ENCODE data around the gene ATXN7L2.

Gene ATXN7L2

DNA sequence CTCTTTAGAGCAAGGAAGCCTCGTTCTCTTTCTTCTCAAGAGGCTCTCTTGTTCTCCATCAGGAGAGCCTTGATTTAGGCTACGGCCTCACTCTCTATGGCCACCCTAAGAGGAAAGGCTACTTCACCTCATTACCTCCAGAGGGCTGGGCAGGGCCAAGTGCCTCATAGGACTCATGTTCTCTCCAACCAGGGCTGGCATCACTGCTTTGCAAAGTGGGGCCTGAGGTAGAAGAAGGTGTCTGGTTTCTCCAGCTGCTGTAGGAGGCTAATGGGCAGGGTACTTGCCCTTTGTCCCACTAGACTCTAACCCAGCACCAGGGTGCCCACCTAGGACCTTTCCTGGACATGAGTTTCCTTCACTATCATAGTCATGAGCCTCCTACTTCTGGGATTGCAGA lies 2.1 kb upstream of the ATXN7L2 start:
- H3K9me3 ChIP-seq (replicated peaks in 1 of 11): no peaks in the 10 kb centered on the region
- no peak overlapping the region for H3K4me3 ChIP-seq
- no peak overlapping the region for H3K4me2 ChIP-seq
- H3K4me1 ChIP-seq: peaks cover 22 to 38% (median 30%) of the 10 kb centered on the region in 10 experiments
- no peak for TF ChIP-seq Cebpa-rat (IDR thresholded peaks at IDR 0.05)
- no peak overlapping the region for H3K27ac ChIP-seq
- no peaks in the 10 kb centered on the region for H3K27me3 ChIP-seq
- H4K20me1 ChIP-seq: peaks cover 0 to 21% (median 0%) of the 10 kb centered on the region in 11 experiments; a peak in 3 of 22 replicates
- H3K9ac ChIP-seq: no peak overlapping the region
- H3K36me3 ChIP-seq: peaks cover 0 to 12% (median 10%) of the 10 kb centered on the region in 11 experiments; a peak in 15 of 22 replicates

DNA sequence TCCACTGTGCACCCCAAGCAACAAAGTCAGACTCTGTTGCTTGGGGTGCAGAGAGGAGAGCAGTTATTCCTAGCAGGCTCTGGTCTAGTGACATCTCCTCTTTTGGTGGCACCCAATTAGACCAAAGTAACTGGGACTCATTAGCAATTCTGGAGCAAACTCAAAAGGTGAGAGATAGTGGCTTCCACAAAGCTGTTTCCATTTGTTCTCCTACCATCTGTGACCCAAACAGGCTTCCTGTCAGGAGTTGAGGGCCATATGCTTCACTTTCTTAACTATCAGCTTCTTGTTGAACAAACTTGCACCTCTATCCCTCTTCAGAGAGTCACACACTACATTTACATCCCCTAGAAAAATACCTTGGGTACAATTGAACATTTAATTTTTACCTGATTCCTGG lies 1.5 kb upstream of the ATXN7L2 start:
- no peak for TF ChIP-seq Cebpa-rat (IDR thresholded peaks at IDR 0.05)
- peaks cover 0 to 18% (median 16%) of the 10 kb centered on the region in 11 experiments; a peak in 18 of 22 replicates for H3K36me3 ChIP-seq
- no peak overlapping the region for H3K9ac ChIP-seq
- H3K4me3 ChIP-seq: no peak overlapping the region
- peaks cover 0 to 21% (median 0%) of the 10 kb centered on the region in 11 experiments; a peak in 3 of 22 replicates for H4K20me1 ChIP-seq
- H3K4me1 ChIP-seq: peaks cover 22 to 38% (median 30%) of the 10 kb centered on the region in 10 experiments
- H3K27ac ChIP-seq: no peak overlapping the region
- H3K4me2 ChIP-seq: no peak overlapping the region
- no peaks in the 10 kb centered on the region for H3K27me3 ChIP-seq
- H3K9me3 ChIP-seq (replicated peaks in 1 of 11): no peaks in the 10 kb centered on the region

DNA sequence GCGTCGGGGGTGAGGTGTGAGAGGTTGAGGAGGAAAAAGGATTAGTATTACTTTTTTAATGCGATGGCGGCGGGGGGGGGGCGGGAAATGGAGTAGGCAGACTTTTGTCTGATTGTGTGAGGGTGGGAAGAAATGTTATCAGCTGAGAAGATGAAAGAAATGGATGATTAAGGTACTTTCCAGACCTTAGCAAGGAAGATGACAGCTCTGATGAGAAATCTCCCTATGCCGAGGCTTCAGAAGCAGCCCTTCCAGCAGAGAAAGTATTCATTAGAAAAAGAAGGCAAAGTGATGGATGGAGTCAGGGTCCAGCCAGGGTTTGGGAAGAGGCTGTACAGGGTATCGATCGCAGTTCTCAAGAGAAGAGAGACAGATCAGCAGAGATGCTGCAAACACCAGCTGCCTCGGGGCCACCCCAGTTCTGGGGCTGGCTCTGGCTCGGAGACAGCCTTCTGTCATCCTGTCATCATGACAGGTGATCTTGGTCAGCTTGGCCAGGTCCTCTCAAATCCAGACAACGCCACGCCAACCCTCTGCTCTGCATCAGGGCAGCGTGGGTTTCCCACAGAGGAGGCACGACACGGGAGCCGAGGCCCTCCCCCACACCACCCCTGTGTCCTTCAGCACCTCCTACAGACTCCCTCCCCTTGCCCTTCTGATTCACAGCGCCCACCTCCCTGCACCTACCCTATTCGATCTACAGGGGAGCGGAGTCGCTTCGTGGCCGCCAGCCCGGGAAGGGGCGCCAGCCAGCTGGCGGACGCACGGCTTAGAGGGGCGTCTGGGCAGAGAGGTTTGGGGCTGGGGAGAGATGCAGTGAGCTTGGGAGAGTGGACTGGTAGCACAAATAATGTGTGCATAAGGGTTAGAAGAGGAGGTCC lies 674 bp upstream of the ATXN7L2 start:
- TF ChIP-seq Cebpa-rat (IDR thresholded peaks at IDR 0.05): no peak
- H3K27me3 ChIP-seq: no peaks in the 10 kb centered on the region
- peak overlapping the region; percentile 80 to 98 (median 96) for H3K4me2 ChIP-seq
- no peaks in the 10 kb centered on the region for H3K9me3 ChIP-seq (replicated peaks in 1 of 11)
- peaks cover 6 to 26% (median 24%) of the 10 kb centered on the region in 11 experiments for H3K36me3 ChIP-seq
- peaks cover 22 to 32% (median 27%) of the 10 kb centered on the region in 10 experiments for H3K4me1 ChIP-seq
- H4K20me1 ChIP-seq: peaks cover 0 to 21% (median 0%) of the 10 kb centered on the region in 11 experiments; a peak in 3 of 22 replicates
- 0 out of 22 replicates have a peak overlapping the region, but pooled peaks of 1 of the 11 experiments have one; percentile 8 for H3K27ac ChIP-seq
- peak overlapping the region; percentile 64 to 87 (median 80) for H3K4me3 ChIP-seq
- peak overlapping the region in 10 of 11 experiments; percentile 26 to 68 (median 60); a peak in 17 of 22 replicates for H3K9ac ChIP-seq

DNA sequence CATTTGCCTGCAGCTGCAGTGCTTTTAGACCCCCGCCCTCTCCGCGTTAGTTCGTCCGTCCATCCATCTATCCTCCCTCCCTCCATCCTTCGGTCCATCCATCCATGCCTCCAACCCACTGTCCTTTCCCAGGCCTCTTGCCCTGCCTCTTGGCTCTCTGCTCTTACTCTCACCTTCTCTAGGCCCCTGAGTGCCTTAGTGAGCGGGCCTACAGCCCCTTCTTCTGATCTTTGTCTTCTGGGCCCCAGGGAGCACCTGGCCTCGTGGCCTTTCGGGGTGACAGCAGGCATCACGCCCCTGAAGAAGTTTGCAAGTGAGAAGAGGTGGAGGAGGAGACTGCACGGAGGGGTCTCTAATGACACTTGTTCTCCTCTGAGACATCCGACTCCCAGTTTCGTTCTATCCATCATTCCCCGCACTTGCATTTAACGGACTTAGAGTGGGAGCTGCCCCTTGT lies 842 bp downstream of the ATXN7L2 start:
- H3K27me3 ChIP-seq: no peaks in the 10 kb centered on the region
- no peak for TF ChIP-seq Cebpa-rat (IDR thresholded peaks at IDR 0.05)
- H3K27ac ChIP-seq: peak overlapping the region in 10 of 11 experiments; percentile 94 to 100 (median 99); a peak in 19 of 22 replicates
- peak overlapping the region; percentile 68 to 87 (median 82) for H3K4me3 ChIP-seq
- peaks cover 18 to 41% (median 39%) of the 10 kb centered on the region in 11 experiments for H3K36me3 ChIP-seq
- peak overlapping the region; percentile 94 to 100 (median 99) for H3K9ac ChIP-seq
- H4K20me1 ChIP-seq: peaks cover 0 to 32% (median 0%) of the 10 kb centered on the region in 11 experiments; a peak in 3 of 22 replicates
- H3K9me3 ChIP-seq (replicated peaks in 1 of 11): no peaks in the 10 kb centered on the region
- peaks cover 17 to 44% (median 38%) of the 10 kb centered on the region in 10 experiments for H3K4me1 ChIP-seq
- peak overlapping the region; percentile 84 to 99 (median 96) for H3K4me2 ChIP-seq

DNA sequence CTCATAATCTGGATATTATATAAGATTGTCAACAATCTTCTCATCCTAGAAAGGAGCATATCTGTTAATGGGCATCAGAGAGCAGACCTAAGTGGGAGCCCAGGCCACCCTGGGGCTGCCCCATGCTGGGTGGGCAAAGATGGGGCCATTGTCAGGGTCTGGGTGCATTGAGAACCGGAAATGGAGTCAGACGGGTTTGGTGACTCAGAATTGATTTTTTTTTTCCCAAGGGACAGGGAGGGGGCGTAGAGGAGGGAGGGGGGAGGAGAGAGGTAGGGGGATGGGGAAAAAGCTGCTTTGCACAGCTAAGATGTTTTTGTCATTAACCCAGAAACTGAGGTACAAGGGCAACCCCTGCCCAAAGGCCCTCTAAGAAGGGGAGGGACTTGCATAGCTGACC lies 1.3 kb downstream of the ATXN7L2 start:
- H3K27ac ChIP-seq: peak overlapping the region in 8 of 11 experiments; percentile 94 to 100 (median 99); a peak in 16 of 22 replicates

GRCh38 chr1:109487261-109487660 lies 3.6 kb downstream of the ATXN7L2 start:
- Histone ChIP-seq H3K27me3 (no peaks in the 10 kb centered on the region), H3K9ac (0 out of 22 replicates have a peak overlapping the region, but pooled peaks of 1 of the 11 experiments have one; percentile 3), H3K4me1 (peaks cover 17 to 53% (median 49%) of the 10 kb centered on the region in 10 experiments), H3K27ac (no peak overlapping the region), H4K20me1 (peaks cover 0 to 43% (median 6%) of the 10 kb centered on the region in 11 experiments; a peak in 7 of 22 replicates), H3K4me2 (no peak overlapping the region), H3K9me3 (replicated peaks in 1 of 11) (no peaks in the 10 kb centered on the region), H3K36me3 (peaks cover 18 to 68% (median 63%) of the 10 kb centered on the region in 11 experiments), H3K4me3 (no peak overlapping the region)
- TF ChIP-seq Cebpa-rat (IDR thresholded peaks at IDR 0.05): no peak

More for the DNA sequence above, 1.3 kb downstream of the ATXN7L2 start:
- peak overlapping the region in 10 of 11 experiments; percentile 94 to 100 (median 99); a peak in 20 of 22 replicates for H3K9ac ChIP-seq
- H3K4me3 ChIP-seq: peak overlapping the region; percentile 68 to 87 (median 82); a peak in 19 of 20 replicates
- H3K27me3 ChIP-seq: no peaks in the 10 kb centered on the region
- peaks cover 18 to 45% (median 44%) of the 10 kb centered on the region in 11 experiments for H3K36me3 ChIP-seq
- peak overlapping the region; percentile 84 to 99 (median 96) for H3K4me2 ChIP-seq
- no peaks in the 10 kb centered on the region for H3K9me3 ChIP-seq (replicated peaks in 1 of 11)
- no peak for TF ChIP-seq Cebpa-rat (IDR thresholded peaks at IDR 0.05)
- H3K4me1 ChIP-seq: peaks cover 17 to 48% (median 43%) of the 10 kb centered on the region in 10 experiments
- peaks cover 0 to 36% (median 0%) of the 10 kb centered on the region in 11 experiments; a peak in 4 of 22 replicates for H4K20me1 ChIP-seq

GRCh38 chr1:109488201-109488600 lies 4.5 kb downstream of the ATXN7L2 start:
- H3K4me2 ChIP-seq: peak overlapping the region in 2 of 11 experiments; percentile 59 to 69; a peak in 2 of 22 replicates

GRCh38 chr1:109488696-109489095 lies 5.0 kb downstream of the ATXN7L2 start:
- no peaks in the 10 kb centered on the region for H3K9me3 ChIP-seq (replicated peaks in 1 of 11)
- H3K27ac ChIP-seq: peak overlapping the region in 1 of 11 experiments; percentile 10; a peak in 1 of 22 replicates
- peaks cover 0 to 52% (median 6%) of the 10 kb centered on the region in 11 experiments; a peak in 7 of 22 replicates for H4K20me1 ChIP-seq
- H3K36me3 ChIP-seq: peaks cover 18 to 78% (median 65%) of the 10 kb centered on the region in 11 experiments
- H3K4me1 ChIP-seq: peaks cover 27 to 62% (median 55%) of the 10 kb centered on the region in 10 experiments
- H3K27me3 ChIP-seq: no peaks in the 10 kb centered on the region
- H3K9ac ChIP-seq: peak overlapping the region in 9 of 11 experiments; percentile 3 to 61 (median 44); a peak in 9 of 22 replicates
- H3K4me3 ChIP-seq: no peak overlapping the region
- TF ChIP-seq Cebpa-rat (IDR thresholded peaks at IDR 0.05): no peak
- H3K4me2 ChIP-seq: peak overlapping the region in 8 of 11 experiments; percentile 6 to 69 (median 50); a peak in 13 of 22 replicates

More at GRCh38 chr1:109488201-109488600, 4.5 kb downstream of the ATXN7L2 start:
- peak overlapping the region in 4 of 11 experiments; percentile 10 to 61 (median 54); a peak in 5 of 22 replicates for H3K9ac ChIP-seq
- no peaks in the 10 kb centered on the region for H3K27me3 ChIP-seq
- peaks cover 22 to 59% (median 52%) of the 10 kb centered on the region in 10 experiments for H3K4me1 ChIP-seq
- no peak overlapping the region for H3K4me3 ChIP-seq
- H4K20me1 ChIP-seq: peaks cover 0 to 50% (median 6%) of the 10 kb centered on the region in 11 experiments; a peak in 7 of 22 replicates
- H3K36me3 ChIP-seq: peaks cover 18 to 77% (median 65%) of the 10 kb centered on the region in 11 experiments
- no peaks in the 10 kb centered on the region for H3K9me3 ChIP-seq (replicated peaks in 1 of 11)
- H3K27ac ChIP-seq: no peak overlapping the region
- TF ChIP-seq Cebpa-rat (IDR thresholded peaks at IDR 0.05): no peak

Data from BLaER1 treated with 17β-estradiol and CSF1 and Interleukin-3, amounts not matched to agents 10 nM and 100 nM (cell line).